ENCODE data around the gene CIITA.

CIITA gene

DNA sequence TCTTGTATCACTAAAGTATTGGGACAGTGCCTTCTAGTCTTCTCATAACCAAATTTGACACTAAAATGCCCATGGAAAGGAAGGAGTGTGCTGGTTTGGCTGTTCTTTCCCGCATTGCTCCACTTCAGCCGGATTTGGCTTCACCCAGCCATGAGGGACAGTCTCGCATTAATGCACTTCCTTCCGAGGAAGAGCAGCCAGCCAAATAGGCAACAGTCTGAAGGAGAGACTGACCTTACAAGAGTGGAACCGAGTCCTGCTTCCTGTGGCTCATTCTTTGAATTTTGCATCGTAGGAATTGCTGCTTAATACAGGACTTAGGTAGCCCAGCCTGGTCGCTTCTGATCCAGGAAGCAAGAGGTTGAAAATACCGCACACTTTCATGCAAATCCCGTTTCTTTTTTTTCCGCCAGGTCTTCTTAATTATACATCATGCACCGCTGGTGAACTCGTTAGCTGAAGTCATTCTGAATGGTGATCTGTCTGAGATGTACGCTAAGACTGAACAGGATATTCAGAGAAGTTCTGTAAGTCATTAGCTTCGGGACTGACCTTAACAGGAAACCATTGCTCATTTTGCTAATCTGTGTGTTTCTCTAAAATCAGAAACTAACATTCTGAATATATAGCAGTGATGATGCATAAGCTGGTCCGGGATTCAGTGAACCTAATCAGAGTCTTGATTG, 105.6 kb downstream of the CIITA start:
- H3K9me3 ChIP-seq (replicated peaks; ENCODE audit: low read length) = no peaks in the 10 kb centered on the region
- no peak overlapping the region for H3K4me2 ChIP-seq (ENCODE audit: low read length)
- peaks cover 2% of the 10 kb centered on the region for H3K4me1 ChIP-seq (ENCODE audit: control insufficient read depth, insufficient read depth, low read length)
- H3K9ac ChIP-seq (ENCODE audit: low read depth, low read length) = no peak overlapping the region
- peaks cover 35% of the 10 kb centered on the region for H3K36me3 ChIP-seq (ENCODE audit: insufficient read depth, low read length)
- H3K4me3 ChIP-seq (ENCODE audit: low read length) = no peak overlapping the region
- H3K27me3 ChIP-seq (ENCODE audit: control insufficient read depth, insufficient read depth, low read length) = no peaks in the 10 kb centered on the region

DNA sequence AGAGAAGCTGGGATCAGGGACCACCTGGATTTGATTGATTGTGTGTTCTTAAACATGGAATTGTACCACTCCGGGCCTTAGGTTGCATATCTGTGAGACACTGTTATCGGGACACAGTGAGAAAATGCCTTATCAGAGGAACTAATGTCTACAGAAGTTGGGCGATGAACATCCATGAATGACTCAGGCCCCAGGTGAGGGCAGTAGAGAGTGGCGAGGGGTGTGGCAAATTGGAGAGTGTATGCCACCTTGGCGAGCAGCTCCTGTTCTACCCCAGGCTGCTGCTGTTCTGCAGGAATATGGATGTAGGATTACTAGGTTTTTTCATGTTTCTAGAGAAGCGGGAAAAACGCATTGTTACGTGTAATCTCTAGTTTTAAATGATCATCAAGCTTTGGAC, 106.2 kb downstream of the CIITA start:
- H3K9ac ChIP-seq (ENCODE audit: low read depth, low read length) = no peak overlapping the region
- no peaks in the 10 kb centered on the region for H3K27me3 ChIP-seq (ENCODE audit: control insufficient read depth, insufficient read depth, low read length)
- H3K36me3 ChIP-seq (ENCODE audit: insufficient read depth, low read length) = peaks cover 35% of the 10 kb centered on the region
- H3K4me2 ChIP-seq (ENCODE audit: low read length) = no peak overlapping the region
- H3K4me1 ChIP-seq (ENCODE audit: control insufficient read depth, insufficient read depth, low read length) = peaks cover 2% of the 10 kb centered on the region
- H3K9me3 ChIP-seq (replicated peaks; ENCODE audit: low read length) = no peaks in the 10 kb centered on the region
- H3K4me3 ChIP-seq (ENCODE audit: low read length) = no peak overlapping the region

DNA sequence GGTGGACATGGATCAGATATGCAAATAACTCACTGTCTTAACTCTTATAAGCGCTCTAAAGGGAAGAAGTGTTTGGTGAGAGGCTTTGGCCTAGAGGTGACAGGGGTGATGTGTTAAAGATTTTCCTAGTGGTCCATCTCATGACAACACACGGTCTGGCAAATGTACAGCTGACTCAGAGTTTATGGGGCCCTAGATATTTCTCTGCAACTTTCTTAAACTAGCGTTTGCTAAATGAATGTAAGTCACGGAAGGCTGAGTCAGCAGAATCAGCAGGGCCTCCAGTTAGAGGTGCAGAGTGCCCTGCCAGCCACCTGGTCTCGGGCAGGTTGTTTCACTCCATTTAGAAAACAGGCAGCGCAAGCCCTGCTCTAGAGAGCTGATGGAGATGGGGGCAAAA, 107.5 kb downstream of the CIITA start:
- Histone ChIP-seq H3K27me3 (ENCODE audit: control insufficient read depth, insufficient read depth, low read length) (no peaks in the 10 kb centered on the region), H3K9me3 (replicated peaks; ENCODE audit: low read length) (no peaks in the 10 kb centered on the region), H3K9ac (ENCODE audit: low read depth, low read length) (no peak overlapping the region), H3K36me3 (ENCODE audit: insufficient read depth, low read length) (peaks cover 32% of the 10 kb centered on the region), H3K4me1 (ENCODE audit: control insufficient read depth, insufficient read depth, low read length) (peaks cover 2% of the 10 kb centered on the region), H3K4me3 (ENCODE audit: low read length) (no peak overlapping the region), H3K4me2 (ENCODE audit: low read length) (no peak overlapping the region)
